ENCODE data around the gene FRMPD2.
A peak's percentile ranks its signal among the peaks of the same experiment; 100 is the strongest.

The FRMPD2 gene

DNA sequence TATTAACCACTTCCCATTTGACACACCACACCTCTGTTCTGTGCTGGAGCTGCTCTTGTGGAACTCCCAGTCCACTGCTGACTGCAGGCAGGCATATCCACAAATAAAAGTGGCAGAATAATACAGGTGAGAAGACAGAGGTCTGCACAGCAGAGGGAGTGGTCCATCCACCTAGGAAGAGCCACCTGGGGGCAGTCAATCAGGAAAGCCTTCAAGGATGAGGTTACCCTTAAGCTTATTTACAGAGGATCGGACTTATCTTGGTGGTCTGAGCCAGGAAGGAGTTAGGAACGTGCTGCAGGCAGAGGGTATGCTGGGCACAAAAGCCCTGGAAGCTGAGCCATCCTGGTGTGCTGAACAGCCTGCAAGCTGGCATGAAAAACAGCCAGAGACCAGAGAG is 78.7 kb downstream of the FRMPD2 start:
- no peak overlapping the region for H2BK12ac ChIP-seq (ENCODE audit: low read length)
- H3K9ac ChIP-seq (ENCODE audit: low read depth, low read length, poor library complexity), result no peak overlapping the region
- H3K9me3 ChIP-seq (replicated peaks in 1 of 2; ENCODE audit: control insufficient read depth in 2 of 2, insufficient read depth in 1 of 2, low read depth in 1 of 2, low read length in 2 of 2), result no peaks in the 10 kb centered on the region
- H2BK5ac ChIP-seq (ENCODE audit: low read length), result peak overlapping the region; percentile 29
- no peak overlapping the region for H4K91ac ChIP-seq (ENCODE audit: low read depth, low read length, poor library complexity)
- peaks cover 0 to 6% of the 10 kb centered on the region in 2 donors for H3K4me1 ChIP-seq (ENCODE audit: control insufficient read depth in 2 of 2, insufficient read depth in 1 of 2, low read depth in 1 of 2, low read length in 2 of 2)
- H3K27ac ChIP-seq (replicated peaks; ENCODE audit: low read length), result no peak overlapping the region
- H2BK120ac ChIP-seq (ENCODE audit: low read depth, low read length), result no peak overlapping the region
- no peak overlapping the region for H2BK15ac ChIP-seq (ENCODE audit: low read length)
- no peak overlapping the region for H3K18ac ChIP-seq (ENCODE audit: low read length)
- H3K79me1 ChIP-seq (ENCODE audit: low read depth, low read length), result no peaks in the 10 kb centered on the region
- peaks cover 0 to 2% (median 0%) of the 10 kb centered on the region in 3 experiments for H3K27me3 ChIP-seq (ENCODE audit: control insufficient read depth in 3 of 3, insufficient read depth in 3 of 3, low read depth in 1 of 3, low read length in 3 of 3)
- no peak overlapping the region for H3K4me3 ChIP-seq (ENCODE audit: low read length in 2 of 2)
- no CpG with 5 or more reads among the region's 2 CpGs for WGBS, 2 donors (ENCODE audit: extremely low coverage in 2 of 2, insufficient read length in 2 of 2, insufficient replicate concordance in 1 of 2)
- no peak for DNase-seq (ENCODE audit: low spot score)
- no peak overlapping the region for H4K8ac ChIP-seq (ENCODE audit: low read depth, low read length)
- H2AFZ ChIP-seq (ENCODE audit: low read length), result no peak overlapping the region
- no peak overlapping the region for H2AK5ac ChIP-seq (ENCODE audit: low read depth, low read length)
- no peak overlapping the region for H3K4ac ChIP-seq (ENCODE audit: low read length)
- H3K4me2 ChIP-seq (ENCODE audit: insufficient read depth, low read length, poor library complexity, severe bottlenecking), result no peak overlapping the region
- H3K36me3 ChIP-seq (replicated peaks in 1 of 2; ENCODE audit: control insufficient read depth in 2 of 2, insufficient read depth in 2 of 2, low read length in 2 of 2), result no peaks in the 10 kb centered on the region
- H3K14ac ChIP-seq (ENCODE audit: low read length), result no peak overlapping the region
- H3K23ac ChIP-seq (ENCODE audit: low read depth, low read length, poor library complexity), result no peak overlapping the region

DNA sequence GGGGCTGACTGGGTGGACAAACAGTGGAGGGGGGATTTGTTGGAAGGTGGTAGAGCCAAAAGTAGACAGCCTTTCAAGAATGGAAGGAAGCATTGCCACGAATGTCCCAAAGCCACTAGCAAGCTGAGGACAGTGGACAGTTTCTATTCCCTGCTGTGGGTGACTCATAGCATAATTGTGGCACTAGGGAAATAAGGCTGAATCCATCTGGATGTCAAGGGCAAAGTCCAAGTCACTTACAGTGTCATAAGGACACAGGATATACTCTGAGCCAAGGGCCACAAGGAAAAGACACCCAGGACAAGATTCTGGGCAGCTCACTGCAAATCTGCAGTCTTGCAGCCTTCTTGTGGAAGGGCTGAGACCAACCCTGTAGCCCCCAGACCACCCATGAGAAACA is 79.7 kb downstream of the FRMPD2 start:
- no peak overlapping the region for H2AFZ ChIP-seq (ENCODE audit: low read length)
- no peak overlapping the region for H3K27ac ChIP-seq (replicated peaks; ENCODE audit: low read length)
- no CpG with 5 or more reads among the region's 1 CpG for WGBS, 2 donors (ENCODE audit: extremely low coverage in 2 of 2, insufficient read length in 2 of 2, insufficient replicate concordance in 1 of 2)

GRCh38 chr10:48193556-48193955 is 80.9 kb downstream of the FRMPD2 start:
- H3K4me2 ChIP-seq (ENCODE audit: insufficient read depth, low read length, poor library complexity, severe bottlenecking), result no peak overlapping the region
- DNase-seq (ENCODE audit: low spot score), result no peak
- H3K27me3 ChIP-seq (ENCODE audit: control insufficient read depth in 3 of 3, insufficient read depth in 3 of 3, low read depth in 1 of 3, low read length in 3 of 3), result peaks cover 0 to 2% (median 0%) of the 10 kb centered on the region in 3 experiments
- WGBS, 2 donors (ENCODE audit: extremely low coverage in 2 of 2, insufficient read length in 2 of 2, insufficient replicate concordance in 1 of 2), result no CpG with 5 or more reads among the region's 2 CpGs
- no peak overlapping the region for H4K8ac ChIP-seq (ENCODE audit: low read depth, low read length)
- H3K79me1 ChIP-seq (ENCODE audit: low read depth, low read length), result no peaks in the 10 kb centered on the region
- peaks cover 0 to 6% of the 10 kb centered on the region in 2 donors for H3K4me1 ChIP-seq (ENCODE audit: control insufficient read depth in 2 of 2, insufficient read depth in 1 of 2, low read depth in 1 of 2, low read length in 2 of 2)
- H2AK5ac ChIP-seq (ENCODE audit: low read depth, low read length), result no peak overlapping the region
- H3K9me3 ChIP-seq (replicated peaks in 1 of 2; ENCODE audit: control insufficient read depth in 2 of 2, insufficient read depth in 1 of 2, low read depth in 1 of 2, low read length in 2 of 2), result no peaks in the 10 kb centered on the region
- no peak overlapping the region for H3K27ac ChIP-seq (replicated peaks; ENCODE audit: low read length)
- no peaks in the 10 kb centered on the region for H3K36me3 ChIP-seq (replicated peaks in 1 of 2; ENCODE audit: control insufficient read depth in 2 of 2, insufficient read depth in 2 of 2, low read length in 2 of 2)
- no peak overlapping the region for H2BK12ac ChIP-seq (ENCODE audit: low read length)
- no peak overlapping the region for H2BK120ac ChIP-seq (ENCODE audit: low read depth, low read length)
- no peak overlapping the region for H3K9ac ChIP-seq (ENCODE audit: low read depth, low read length, poor library complexity)
- no peak overlapping the region for H3K14ac ChIP-seq (ENCODE audit: low read length)
- no peak overlapping the region for H3K4me3 ChIP-seq (ENCODE audit: low read length in 2 of 2)
- H3K23ac ChIP-seq (ENCODE audit: low read depth, low read length, poor library complexity), result no peak overlapping the region
- no peak overlapping the region for H2BK5ac ChIP-seq (ENCODE audit: low read length)
- no peak overlapping the region for H2AFZ ChIP-seq (ENCODE audit: low read length)
- H3K4ac ChIP-seq (ENCODE audit: low read length), result no peak overlapping the region
- no peak overlapping the region for H3K18ac ChIP-seq (ENCODE audit: low read length)
- H2BK15ac ChIP-seq (ENCODE audit: low read length), result no peak overlapping the region
- H4K91ac ChIP-seq (ENCODE audit: low read depth, low read length, poor library complexity), result no peak overlapping the region

More for the DNA sequence above, 79.7 kb downstream of the FRMPD2 start:
- H3K9me3 ChIP-seq (replicated peaks in 1 of 2; ENCODE audit: control insufficient read depth in 2 of 2, insufficient read depth in 1 of 2, low read depth in 1 of 2, low read length in 2 of 2), result no peaks in the 10 kb centered on the region
- peaks cover 0 to 2% (median 0%) of the 10 kb centered on the region in 3 experiments for H3K27me3 ChIP-seq (ENCODE audit: control insufficient read depth in 3 of 3, insufficient read depth in 3 of 3, low read depth in 1 of 3, low read length in 3 of 3)
- no peak overlapping the region for H3K4me2 ChIP-seq (ENCODE audit: insufficient read depth, low read length, poor library complexity, severe bottlenecking)
- no peak overlapping the region for H2BK15ac ChIP-seq (ENCODE audit: low read length)
- no peak overlapping the region for H2AK5ac ChIP-seq (ENCODE audit: low read depth, low read length)
- no peak overlapping the region for H4K8ac ChIP-seq (ENCODE audit: low read depth, low read length)
- no peak overlapping the region for H3K4ac ChIP-seq (ENCODE audit: low read length)
- DNase-seq (ENCODE audit: low spot score), result no peak
- H3K9ac ChIP-seq (ENCODE audit: low read depth, low read length, poor library complexity), result no peak overlapping the region
- H2BK12ac ChIP-seq (ENCODE audit: low read length), result no peak overlapping the region
- no peak overlapping the region for H3K18ac ChIP-seq (ENCODE audit: low read length)
- H3K23ac ChIP-seq (ENCODE audit: low read depth, low read length, poor library complexity), result no peak overlapping the region
- H4K91ac ChIP-seq (ENCODE audit: low read depth, low read length, poor library complexity), result no peak overlapping the region
- H2BK120ac ChIP-seq (ENCODE audit: low read depth, low read length), result no peak overlapping the region
- no peak overlapping the region for H3K4me3 ChIP-seq (ENCODE audit: low read length in 2 of 2)
- H3K36me3 ChIP-seq (replicated peaks in 1 of 2; ENCODE audit: control insufficient read depth in 2 of 2, insufficient read depth in 2 of 2, low read length in 2 of 2), result no peaks in the 10 kb centered on the region
- H3K14ac ChIP-seq (ENCODE audit: low read length), result no peak overlapping the region
- H3K79me1 ChIP-seq (ENCODE audit: low read depth, low read length), result no peaks in the 10 kb centered on the region
- peaks cover 0 to 6% of the 10 kb centered on the region in 2 donors for H3K4me1 ChIP-seq (ENCODE audit: control insufficient read depth in 2 of 2, insufficient read depth in 1 of 2, low read depth in 1 of 2, low read length in 2 of 2)
- no peak overlapping the region for H2BK5ac ChIP-seq (ENCODE audit: low read length)

GRCh38 chr10:48192881-48193450 is 81.5 kb downstream of the FRMPD2 start:
- Histone ChIP-seq H3K4me3 (ENCODE audit: low read length in 2 of 2) (no peak overlapping the region), H2AK5ac (ENCODE audit: low read depth, low read length) (no peak overlapping the region), H4K91ac (ENCODE audit: low read depth, low read length, poor library complexity) (no peak overlapping the region), H2BK15ac (ENCODE audit: low read length) (no peak overlapping the region), H3K27me3 (ENCODE audit: control insufficient read depth in 3 of 3, insufficient read depth in 3 of 3, low read depth in 1 of 3, low read length in 3 of 3) (peaks cover 0 to 2% (median 0%) of the 10 kb centered on the region in 3 experiments), H2BK12ac (ENCODE audit: low read length) (no peak overlapping the region), H3K4me1 (ENCODE audit: control insufficient read depth in 2 of 2, insufficient read depth in 1 of 2, low read depth in 1 of 2, low read length in 2 of 2) (peaks cover 0 to 10% of the 10 kb centered on the region in 2 donors), H3K9me3 (replicated peaks in 1 of 2; ENCODE audit: control insufficient read depth in 2 of 2, insufficient read depth in 1 of 2, low read depth in 1 of 2, low read length in 2 of 2) (no peaks in the 10 kb centered on the region), H3K9ac (ENCODE audit: low read depth, low read length, poor library complexity) (no peak overlapping the region), H2BK5ac (ENCODE audit: low read length) (peak overlapping the region; percentile 9), H3K4ac (ENCODE audit: low read length) (no peak overlapping the region), H3K4me2 (ENCODE audit: insufficient read depth, low read length, poor library complexity, severe bottlenecking) (no peak overlapping the region), H2BK120ac (ENCODE audit: low read depth, low read length) (no peak overlapping the region), H3K14ac (ENCODE audit: low read length) (no peak overlapping the region), H3K18ac (ENCODE audit: low read length) (no peak overlapping the region), H4K8ac (ENCODE audit: low read depth, low read length) (no peak overlapping the region), H3K23ac (ENCODE audit: low read depth, low read length, poor library complexity) (no peak overlapping the region), H3K27ac (replicated peaks; ENCODE audit: low read length) (no peak overlapping the region), H2AFZ (ENCODE audit: low read length) (no peak overlapping the region), H3K36me3 (replicated peaks in 1 of 2; ENCODE audit: control insufficient read depth in 2 of 2, insufficient read depth in 2 of 2, low read length in 2 of 2) (no peaks in the 10 kb centered on the region), H3K79me1 (ENCODE audit: low read depth, low read length) (no peaks in the 10 kb centered on the region)
- DNase-seq (ENCODE audit: low spot score), result no peak
- WGBS, 2 donors (ENCODE audit: extremely low coverage in 2 of 2, insufficient read length in 2 of 2, insufficient replicate concordance in 1 of 2), result no CpG with 5 or more reads among the region's 9 CpGs

Measured in neuronal stem cell (in vitro differentiated cells).